ENCODE data around the gene GRM6. TPM values are rescaled to one million over a fixed set of nuclear protein-coding genes. Genes with fewer than 3 reads are reported as not detected.

GRM6 gene
- total and polyA plus RNA-seq, 2 donors from 2014 or later, result not detected

- intact Hi-C loops (cut with DNase I), result no loop called here
- Histone ChIP-seq H3K27me3 (ENCODE audit: control insufficient read depth, insufficient read depth, low read length) (peaks cover 7% of the 10 kb centered on the region), H3K4me3 (ENCODE audit: low read length in 3 of 3) (no peak overlapping the region), H3K36me3 (ENCODE audit: control insufficient read depth in 2 of 3, insufficient read depth in 3 of 3, low read length in 3 of 3) (no peaks in the 10 kb centered on the region), H3K4me1 (ENCODE audit: control insufficient read depth in 2 of 3, insufficient read depth in 2 of 3, low read depth in 1 of 3, low read length in 3 of 3) (no peaks in the 10 kb centered on the region), H3K9ac (ENCODE audit: low read length in 3 of 3) (no peak overlapping the region), H3K27ac (ENCODE audit: low read depth in 2 of 2, low read length in 2 of 2) (no peak overlapping the region), H3K9me3 (ENCODE audit: control insufficient read depth in 2 of 3, insufficient read depth in 1 of 3, low read length in 3 of 3) (no peaks in the 10 kb centered on the region)
- FAIRE-seq (no peak), DNase-seq (no peak)
- TF ChIP-seq CTCF (IDR thresholded peaks at IDR 0.05; ENCODE audit: borderline replicate concordance, extremely low read depth, insufficient read depth), result no peak
These were observed 3.3 kb upstream of the GRM6 start for GRCh38 chr5:178998441-178998840.

DNA sequence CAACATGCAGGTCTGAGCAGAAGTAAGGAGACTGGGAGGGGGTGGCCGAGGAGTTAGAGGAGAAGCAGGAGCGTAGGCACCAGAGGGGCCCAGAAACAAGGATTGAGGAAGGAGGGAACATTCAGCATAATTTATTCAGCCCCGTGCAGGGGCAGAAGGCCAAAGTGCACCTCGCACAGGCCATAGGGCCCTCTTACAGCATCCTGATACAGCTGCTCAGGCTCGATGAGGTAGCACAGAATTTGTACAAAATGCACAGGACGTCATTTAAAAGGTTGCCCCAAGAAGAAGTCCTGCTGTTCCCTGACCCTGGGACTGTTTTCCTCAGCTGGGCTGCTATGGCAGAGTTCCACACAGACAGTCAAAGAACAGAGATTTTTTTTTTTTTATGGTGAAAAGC lies 2.1 kb upstream of the GRM6 start:
- peaks cover 7% of the 10 kb centered on the region for H3K27me3 ChIP-seq (ENCODE audit: control insufficient read depth, insufficient read depth, low read length)
- H3K27ac ChIP-seq (ENCODE audit: low read depth in 2 of 2, low read length in 2 of 2), result no peak overlapping the region
- no peak overlapping the region for H3K4me3 ChIP-seq (ENCODE audit: low read length in 3 of 3)
- intact Hi-C loops (cut with DNase I), result no loop called here
- FAIRE-seq (no peak), DNase-seq (no peak)
- H3K36me3 ChIP-seq (ENCODE audit: control insufficient read depth in 2 of 3, insufficient read depth in 3 of 3, low read length in 3 of 3), result no peaks in the 10 kb centered on the region
- no peak for TF ChIP-seq CTCF (IDR thresholded peaks at IDR 0.05; ENCODE audit: borderline replicate concordance, extremely low read depth, insufficient read depth)
- H3K4me1 ChIP-seq (ENCODE audit: control insufficient read depth in 2 of 3, insufficient read depth in 2 of 3, low read depth in 1 of 3, low read length in 3 of 3), result no peaks in the 10 kb centered on the region
- no peak overlapping the region for H3K9ac ChIP-seq (ENCODE audit: low read length in 3 of 3)
- H3K9me3 ChIP-seq (ENCODE audit: control insufficient read depth in 2 of 3, insufficient read depth in 1 of 3, low read length in 3 of 3), result no peaks in the 10 kb centered on the region

- no peaks in the 10 kb centered on the region for H3K9me3 ChIP-seq (ENCODE audit: control insufficient read depth in 2 of 3, insufficient read depth in 1 of 3, low read length in 3 of 3)
These were observed 1.0 kb upstream of the GRM6 start for GRCh38 chr5:178996156-178996555.

More at GRCh38 chr5:178996156-178996555, 1.0 kb upstream of the GRM6 start:
- intact Hi-C loops (cut with DNase I), result no loop called here
- Histone ChIP-seq H3K4me1 (ENCODE audit: control insufficient read depth in 2 of 3, insufficient read depth in 2 of 3, low read depth in 1 of 3, low read length in 3 of 3) (no peaks in the 10 kb centered on the region), H3K4me3 (ENCODE audit: low read length in 3 of 3) (no peak overlapping the region), H3K27ac (ENCODE audit: low read depth in 2 of 2, low read length in 2 of 2) (no peak overlapping the region), H3K36me3 (ENCODE audit: control insufficient read depth in 2 of 3, insufficient read depth in 3 of 3, low read length in 3 of 3) (no peaks in the 10 kb centered on the region), H3K9ac (ENCODE audit: low read length in 3 of 3) (no peak overlapping the region), H3K27me3 (ENCODE audit: control insufficient read depth, insufficient read depth, low read length) (peaks cover 7% of the 10 kb centered on the region)
- TF ChIP-seq CTCF (IDR thresholded peaks at IDR 0.05; ENCODE audit: borderline replicate concordance, extremely low read depth, insufficient read depth), result no peak
- FAIRE-seq (no peak), DNase-seq (no peak)

Measured in kidney (tissue), 14 donors.